GM04504 (cell line): Measurements from ENCODE around the gene BET1.
A peak's percentile ranks its signal among the peaks of the same experiment; 100 is the strongest.

Experiments used
- DNase-seq: peaks from one replicate; pipeline ENCODE4 v3.0.0-alpha.2; 2012; ENCODE audit warnings: low read depth

The BET1 gene

GRCh38 chr7:94011714-94012353 lies 7.7 kb upstream of the BET1 start:
- no peak for DNase-seq

- DNase-seq, result no peak
Measured at GRCh38 chr7:94008537-94008936, 4.4 kb upstream of the BET1 start.

- DNase-seq, result no peak
Measured at GRCh38 chr7:94005753-94006152, 1.6 kb upstream of the BET1 start.

- peak; percentile 10 for DNase-seq
Measured at GRCh38 chr7:94003446-94004023, 620 bp downstream of the BET1 start.

GRCh38 chr7:94001396-94001795 lies 2.8 kb downstream of the BET1 start:
- peak; percentile 4 for DNase-seq

- no peak for DNase-seq
Measured at GRCh38 chr7:93997868-93998267, 6.3 kb downstream of the BET1 start.

GRCh38 chr7:93992421-93993110 lies 11.6 kb downstream of the BET1 start:
- DNase-seq, result no peak

- no peak for DNase-seq
Measured at GRCh38 chr7:93987297-93987696, 16.9 kb downstream of the BET1 start.

- no peak for DNase-seq
Measured at GRCh38 chr7:93985101-93985500, 19.1 kb downstream of the BET1 start.

GRCh38 chr7:93984024-93984423 lies 20.1 kb downstream of the BET1 start:
- no peak for DNase-seq

- no peak for DNase-seq
Measured at GRCh38 chr7:93981480-93981874, 22.7 kb downstream of the BET1 start.

- no peak for DNase-seq
Measured at GRCh38 chr7:93980744-93981479, 23.2 kb downstream of the BET1 start.

GRCh38 chr7:93977211-93977950 lies 26.8 kb downstream of the BET1 start:
- DNase-seq, result no peak

- no peak for DNase-seq
Measured at GRCh38 chr7:93973134-93973533, 31.0 kb downstream of the BET1 start.

GRCh38 chr7:93972029-93972725 lies 32.0 kb downstream of the BET1 start:
- no peak for DNase-seq

- no peak for DNase-seq
Measured at GRCh38 chr7:93968911-93969620, 35.1 kb downstream of the BET1 start.

GRCh38 chr7:93964813-93965212 lies 39.3 kb downstream of the BET1 start:
- DNase-seq, result no peak

- no peak for DNase-seq
Measured at GRCh38 chr7:93964262-93964661, 39.9 kb downstream of the BET1 start.

GRCh38 chr7:93960986-93961385 lies 43.2 kb downstream of the BET1 start:
- DNase-seq, result no peak

GRCh38 chr7:93958651-93959050 lies 45.5 kb downstream of the BET1 start:
- DNase-seq, result no peak

GRCh38 chr7:93958216-93958615 lies 45.9 kb downstream of the BET1 start:
- DNase-seq, result no peak
